Tibial nerve (tissue), 4 donors: ENCODE measurements around the gene RAPGEF6. TPM values are rescaled to one million over a fixed set of nuclear protein-coding genes. Genes with fewer than 3 reads are reported as not detected.
A peak's percentile ranks its signal among the peaks of the same experiment; 100 is the strongest.

Source experiments
- DNase-seq, 2 donors: peaks; one replicate each; pipeline ENCODE4 v3.0.0-alpha.2; 2019; ENCODE audit warnings: low spot score in 2 of 2
- H3K27ac ChIP-seq, 4 donors: fragments of 200-600 bp; sonication (generic) in 3 of 4; one replicate each; pipeline ENCODE4 v1.5.1; 2017 to 2019; ENCODE audit warnings: mild to moderate bottlenecking in 1 of 4
- H3K27me3 ChIP-seq, 2 donors: fragments of 200-600 bp; sonication (generic) in 1 of 2; one replicate each; pipeline versions ENCODE4 v1.5.1 to v1.6.0; 2017 to 2019
- H3K36me3 ChIP-seq, 3 donors: fragments of 200-600 bp; sonication (generic); one replicate each; pipeline ENCODE4 v1.5.1; 2018 to 2019
- H3K4me1 ChIP-seq, 4 donors: fragments of 200-600 bp; sonication (generic) in 3 of 4; one replicate each; pipeline ENCODE4 v1.5.1; 2017 to 2019
- H3K4me3 ChIP-seq, 4 donors: fragments of 200-600 bp; sonication (generic) in 3 of 4; one replicate each; pipeline ENCODE4 v1.5.1; 2017 to 2019; ENCODE audit warnings: mild to moderate bottlenecking in 1 of 4, moderate library complexity in 1 of 4
- H3K9me3 ChIP-seq, 4 donors: fragments of 200-600 bp; sonication (generic) in 3 of 4; one replicate each; pipeline ENCODE4 v1.5.1; 2017 to 2019
- EP300 ChIP-seq, 2 donors: sonication (generic); formaldehyde crosslinking; IDR thresholded peaks; one replicate each; pipeline ENCODE4 v1.6.1; 2017; ENCODE audit warnings: antibody characterized with exemption in 2 of 2, mild to moderate bottlenecking in 1 of 2
- POLR2A ChIP-seq, 2 donors: fragments of 450-650 bp; IDR thresholded peaks; one replicate each; pipeline ENCODE4 v1.6.1; 2017; ENCODE audit warnings: antibody characterized with exemption in 2 of 2, mild to moderate bottlenecking in 2 of 2, moderate library complexity in 2 of 2
- WGBS, 2 donors: methylation state at CpG; one replicate each; pipeline ENCODE4 v1.1.5; 2018; 5-methylcytosine and 5-hydroxymethylcytosine counted together
- total RNA-seq, 4 donors: library from RNA; depleted of rRNA; stranded (reverse); fragments of >200 nt; gene quantifications; one replicate each; pipeline ENCODE4 v1.1.0, GENCODE V29; 2016
- TF ChIP-seq, protein P1 (sequence below), 5 experiments: fragments of 200-600 bp in 3 of 5; fragments of 450-650 bp in 2 of 5; sonication (generic) in 3 of 5; IDR thresholded peaks; one replicate each; pipeline ENCODE4 v1.5.1; 2016 to 2019; ENCODE audit warnings: antibody characterized with exemption in 5 of 5, mild to moderate bottlenecking in 3 of 5, moderate library complexity in 2 of 5

Gene RAPGEF6
- total RNA-seq, 4 donors from 2014 or later: 25.1 to 36.4 (median 26.6) TPM

DNA sequence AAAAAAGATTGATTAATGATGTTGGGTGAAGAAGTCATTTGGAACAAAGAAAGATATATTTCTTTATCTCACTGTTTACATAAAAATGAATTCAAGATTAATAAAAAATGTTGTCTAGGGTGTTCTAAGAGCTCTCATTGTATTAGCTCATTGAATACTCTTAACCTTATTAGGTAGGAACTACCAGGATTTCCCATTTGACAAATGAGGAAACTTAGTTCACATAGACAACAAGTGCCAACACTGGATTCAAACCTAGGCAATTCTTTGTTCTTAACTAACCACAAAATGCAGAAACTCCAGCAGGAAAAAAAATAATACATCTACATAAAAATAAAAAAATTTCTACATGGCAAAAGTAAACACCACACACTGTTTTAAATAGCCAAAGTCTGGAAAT lies 175.8 kb downstream of the RAPGEF6 start:
- H3K27ac ChIP-seq: no peak overlapping the region
- no peaks in the 10 kb centered on the region for H3K27me3 ChIP-seq
- no peaks in the 10 kb centered on the region for H3K4me1 ChIP-seq
- TF ChIP-seq POLR2A (IDR thresholded peaks at IDR 0.05) (no peak), EP300 (IDR thresholded peaks at IDR 0.05) (no peak)
- TF ChIP-seq, protein P1, sequence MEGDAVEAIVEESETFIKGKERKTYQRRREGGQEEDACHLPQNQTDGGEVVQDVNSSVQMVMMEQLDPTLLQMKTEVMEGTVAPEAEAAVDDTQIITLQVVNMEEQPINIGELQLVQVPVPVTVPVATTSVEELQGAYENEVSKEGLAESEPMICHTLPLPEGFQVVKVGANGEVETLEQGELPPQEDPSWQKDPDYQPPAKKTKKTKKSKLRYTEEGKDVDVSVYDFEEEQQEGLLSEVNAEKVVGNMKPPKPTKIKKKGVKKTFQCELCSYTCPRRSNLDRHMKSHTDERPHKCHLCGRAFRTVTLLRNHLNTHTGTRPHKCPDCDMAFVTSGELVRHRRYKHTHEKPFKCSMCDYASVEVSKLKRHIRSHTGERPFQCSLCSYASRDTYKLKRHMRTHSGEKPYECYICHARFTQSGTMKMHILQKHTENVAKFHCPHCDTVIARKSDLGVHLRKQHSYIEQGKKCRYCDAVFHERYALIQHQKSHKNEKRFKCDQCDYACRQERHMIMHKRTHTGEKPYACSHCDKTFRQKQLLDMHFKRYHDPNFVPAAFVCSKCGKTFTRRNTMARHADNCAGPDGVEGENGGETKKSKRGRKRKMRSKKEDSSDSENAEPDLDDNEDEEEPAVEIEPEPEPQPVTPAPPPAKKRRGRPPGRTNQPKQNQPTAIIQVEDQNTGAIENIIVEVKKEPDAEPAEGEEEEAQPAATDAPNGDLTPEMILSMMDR (IDR thresholded peaks at IDR 0.05): no peak
- H3K9me3 ChIP-seq: no peaks in the 10 kb centered on the region
- peaks cover 0 to 35% (median 4%) of the 10 kb centered on the region in 3 donors for H3K36me3 ChIP-seq
- H3K4me3 ChIP-seq: no peak overlapping the region
- no peak for DNase-seq

DNA sequence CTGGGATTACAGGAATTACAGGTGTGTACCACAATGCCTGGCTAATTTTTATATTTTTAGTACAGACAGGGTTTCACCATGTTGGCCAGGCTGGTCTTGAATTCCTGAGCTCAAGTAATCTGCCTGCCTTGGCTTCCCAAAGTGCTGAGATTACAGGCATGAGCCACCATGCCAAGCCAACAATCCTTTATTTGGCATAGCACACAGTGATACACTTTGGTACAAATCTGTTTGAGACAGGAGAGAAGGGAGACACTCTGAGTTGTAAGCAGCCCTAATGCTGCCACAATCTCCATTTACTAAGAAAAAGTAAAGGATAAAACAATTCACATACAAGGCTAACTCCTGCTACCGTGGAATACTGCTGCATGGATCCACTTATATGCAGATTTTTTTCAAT lies 177.8 kb downstream of the RAPGEF6 start:
- H3K4me3 ChIP-seq: no peak overlapping the region
- H3K36me3 ChIP-seq: peaks cover 0 to 32% (median 4%) of the 10 kb centered on the region in 3 donors
- H3K9me3 ChIP-seq: no peaks in the 10 kb centered on the region
- H3K4me1 ChIP-seq: no peaks in the 10 kb centered on the region
- TF ChIP-seq EP300 (IDR thresholded peaks at IDR 0.05) (no peak), POLR2A (IDR thresholded peaks at IDR 0.05) (no peak)
- TF ChIP-seq, protein P1 (IDR thresholded peaks at IDR 0.05): no peak
- H3K27ac ChIP-seq: no peak overlapping the region
- no peaks in the 10 kb centered on the region for H3K27me3 ChIP-seq
- no peak for DNase-seq
- WGBS, 2 donors: 94 to 96% methylated on average over 1 of the region's 1 CpG

DNA sequence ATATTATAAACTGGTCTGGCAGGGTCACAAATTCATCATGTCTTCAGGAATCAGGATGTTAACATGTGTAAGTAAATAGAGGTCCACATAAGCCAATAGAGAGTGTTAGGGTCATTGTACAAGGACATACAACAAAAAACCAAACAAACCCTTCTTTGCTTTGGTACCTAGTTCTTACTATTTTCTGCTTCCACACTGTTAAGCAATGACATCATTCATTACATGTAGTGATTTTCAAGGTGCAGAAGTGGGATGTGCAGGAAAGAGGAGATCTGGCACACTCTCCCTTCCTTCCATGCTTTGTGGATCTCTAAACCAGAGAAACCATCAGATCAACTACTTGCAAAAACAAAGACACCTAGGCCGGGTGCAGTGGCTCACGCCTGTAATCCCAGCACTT lies 184.1 kb downstream of the RAPGEF6 start:
- WGBS, 2 donors: 100% methylated on average over 2 of the region's 2 CpGs
- no peaks in the 10 kb centered on the region for H3K4me1 ChIP-seq
- no peaks in the 10 kb centered on the region for H3K27me3 ChIP-seq
- no peak for DNase-seq
- no peaks in the 10 kb centered on the region for H3K9me3 ChIP-seq
- no peak overlapping the region for H3K27ac ChIP-seq
- TF ChIP-seq, protein P1 (IDR thresholded peaks at IDR 0.05): no peak
- TF ChIP-seq POLR2A (IDR thresholded peaks at IDR 0.05): no peak
- no peak for TF ChIP-seq EP300 (IDR thresholded peaks at IDR 0.05)
- peaks cover 0 to 55% (median 4%) of the 10 kb centered on the region in 3 donors for H3K36me3 ChIP-seq
- no peak overlapping the region for H3K4me3 ChIP-seq

DNA sequence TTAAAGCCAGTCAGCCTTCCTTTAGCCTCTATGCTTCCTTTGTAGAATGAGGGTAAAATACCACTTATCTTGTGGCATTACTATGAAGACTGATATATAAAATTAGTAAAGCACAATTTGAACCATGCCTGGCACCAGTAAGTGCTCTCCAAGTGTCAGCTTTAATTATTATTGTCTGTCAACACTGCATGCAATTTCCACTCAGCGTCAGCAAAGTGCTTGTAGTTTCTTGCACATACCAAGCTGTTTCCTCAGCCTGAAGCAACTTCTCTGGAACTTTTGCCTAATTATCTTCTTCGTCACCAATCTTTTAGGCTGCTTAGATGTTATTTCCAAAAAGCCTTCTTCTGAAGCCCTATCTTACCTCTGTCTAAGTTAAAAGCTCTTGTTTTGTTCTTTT lies 193.8 kb downstream of the RAPGEF6 start:
- H3K36me3 ChIP-seq: peaks cover 0 to 74% (median 15%) of the 10 kb centered on the region in 3 donors
- whole genome bisulfite sequencing, 2 donors: 91 to 93% methylated on average over 2 of the region's 2 CpGs
- no peak for DNase-seq

DNA sequence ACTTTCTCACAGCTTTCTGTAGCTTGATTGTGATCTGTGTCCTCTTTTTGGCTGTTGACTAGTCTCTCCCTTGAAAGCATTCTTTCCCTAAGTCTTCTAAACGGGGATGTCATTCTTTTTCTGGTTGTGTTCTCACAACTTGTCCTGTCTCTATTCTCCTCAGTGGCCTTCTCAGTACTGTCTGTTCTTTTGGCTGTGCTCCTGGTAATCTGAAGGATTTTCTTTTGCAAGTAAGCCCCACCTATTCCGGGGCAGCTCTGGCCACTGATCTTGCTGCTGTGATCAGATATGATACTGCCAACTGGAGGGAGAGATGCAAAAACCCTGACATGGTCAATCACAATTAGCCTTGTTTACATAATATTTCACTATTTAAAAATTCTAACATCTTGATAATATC lies 198.9 kb downstream of the RAPGEF6 start:
- peak; percentile 19 to 52 for DNase-seq
- Histone ChIP-seq H3K9me3 (no peaks in the 10 kb centered on the region), H3K27me3 (no peaks in the 10 kb centered on the region), H3K27ac (peak overlapping the region; percentile 35 to 81 (median 56)), H3K4me3 (no peak overlapping the region), H3K4me1 (peaks cover 0 to 20% (median 0%) of the 10 kb centered on the region in 4 donors), H3K36me3 (peaks cover 0 to 62% (median 11%) of the 10 kb centered on the region in 3 donors)
- 56 to 57% methylated on average over 2 of the region's 2 CpGs for WGBS, 2 donors
- peak in 1 of 2 donors; percentile 64 for TF ChIP-seq EP300 (IDR thresholded peaks at IDR 0.05)
- no peak for TF ChIP-seq POLR2A (IDR thresholded peaks at IDR 0.05)
- TF ChIP-seq, protein P1 (IDR thresholded peaks at IDR 0.05): no peak

More for the DNA sequence above, 193.8 kb downstream of the RAPGEF6 start:
- Histone ChIP-seq H3K9me3 (no peaks in the 10 kb centered on the region), H3K27me3 (no peaks in the 10 kb centered on the region), H3K27ac (no peak overlapping the region), H3K4me1 (peaks cover 0 to 6% (median 0%) of the 10 kb centered on the region in 4 donors), H3K4me3 (no peak overlapping the region)
- TF ChIP-seq EP300 (IDR thresholded peaks at IDR 0.05) (no peak), POLR2A (IDR thresholded peaks at IDR 0.05) (no peak)
- TF ChIP-seq, protein P1 (IDR thresholded peaks at IDR 0.05): no peak
